GM18907 (cell line): Measurements from ENCODE around the gene JKAMP.

ENCODE experiments used
- ATAC-seq: cut with Tn5 transposase; IDR thresholded peaks from one replicate; pipeline ENCODE4 v1.9.1; 2021; ENCODE audit warnings: mild to moderate bottlenecking, moderate library complexity; ENCODE audit not compliant: unreplicated experiment

JKAMP gene

DNA sequence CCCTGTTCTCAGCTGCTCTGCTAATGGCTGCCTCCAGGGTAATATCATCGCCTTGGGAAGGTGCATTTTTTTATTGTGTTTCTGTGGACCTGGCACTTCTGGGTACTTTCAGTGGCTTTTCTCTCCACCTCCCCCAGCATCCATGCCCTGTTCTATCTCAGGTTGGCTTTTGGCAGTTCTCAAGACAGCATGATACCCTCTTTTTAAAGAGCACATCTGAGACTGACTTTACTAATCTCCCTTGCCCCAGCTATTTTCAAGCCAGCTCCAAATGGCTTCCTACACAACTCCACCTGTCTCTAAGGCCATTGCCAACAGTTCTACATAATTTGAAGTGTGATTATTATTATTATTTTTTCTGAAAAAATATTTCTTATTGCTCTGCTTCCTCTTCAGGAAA, 53.2 kb downstream of the JKAMP start:
- no peak for ATAC-seq

DNA sequence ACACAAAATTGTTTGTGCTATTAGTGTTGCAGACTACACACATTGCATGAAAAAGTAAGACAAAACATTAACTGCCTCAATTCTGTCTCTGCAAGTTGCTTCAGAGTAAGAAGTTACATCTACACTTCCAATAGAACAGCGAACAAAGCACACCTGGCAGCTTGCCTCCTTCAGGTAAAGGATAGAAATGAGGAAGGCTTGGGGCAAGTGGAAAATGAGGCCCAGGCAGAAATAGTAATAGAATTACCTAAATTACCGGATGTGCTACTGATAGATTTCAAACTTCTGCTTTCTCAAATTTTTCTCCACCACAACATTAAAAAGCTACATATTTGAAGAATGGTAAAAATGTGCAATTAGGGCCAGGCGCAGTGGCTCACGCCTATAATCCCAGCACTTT, 54.6 kb downstream of the JKAMP start:
- no peak for ATAC-seq

DNA sequence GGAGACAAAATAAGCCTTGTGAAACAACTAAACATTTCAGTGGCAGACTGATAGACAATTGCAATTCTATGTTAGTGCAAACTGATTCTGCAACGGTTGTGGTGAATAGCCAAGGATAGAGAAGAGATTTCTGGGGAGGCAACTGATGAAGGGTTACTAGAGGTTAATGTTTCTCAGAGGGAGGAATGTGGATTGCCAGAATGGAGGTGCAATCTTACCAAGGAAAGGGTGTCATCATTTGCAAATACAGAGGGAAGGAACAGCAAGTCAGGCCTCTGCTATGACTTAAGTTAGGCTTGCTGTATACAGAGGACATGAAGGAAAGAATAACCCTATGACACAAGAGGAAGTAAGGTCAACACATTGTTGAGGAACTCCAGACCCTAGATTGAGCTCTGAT, 56.5 kb downstream of the JKAMP start:
- no peak for ATAC-seq

DNA sequence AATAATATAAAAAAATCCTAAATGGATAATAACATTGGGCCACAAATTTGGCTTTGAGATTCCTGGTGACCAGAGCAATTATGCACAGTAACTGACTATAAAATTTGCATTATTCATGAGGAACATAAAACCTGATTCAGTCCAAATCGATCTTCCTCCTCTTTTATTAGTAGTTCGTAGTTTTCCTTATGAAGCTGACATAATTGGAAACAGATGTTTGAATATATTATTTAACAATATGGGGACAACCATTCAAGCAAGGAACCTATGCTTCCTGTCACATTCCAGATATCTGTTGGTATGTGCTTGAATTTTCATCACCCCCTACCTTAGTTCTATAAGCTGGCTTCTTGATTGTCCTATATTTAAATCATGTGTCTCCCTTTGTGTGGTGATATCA, 57.4 kb downstream of the JKAMP start:
- no peak for ATAC-seq

DNA sequence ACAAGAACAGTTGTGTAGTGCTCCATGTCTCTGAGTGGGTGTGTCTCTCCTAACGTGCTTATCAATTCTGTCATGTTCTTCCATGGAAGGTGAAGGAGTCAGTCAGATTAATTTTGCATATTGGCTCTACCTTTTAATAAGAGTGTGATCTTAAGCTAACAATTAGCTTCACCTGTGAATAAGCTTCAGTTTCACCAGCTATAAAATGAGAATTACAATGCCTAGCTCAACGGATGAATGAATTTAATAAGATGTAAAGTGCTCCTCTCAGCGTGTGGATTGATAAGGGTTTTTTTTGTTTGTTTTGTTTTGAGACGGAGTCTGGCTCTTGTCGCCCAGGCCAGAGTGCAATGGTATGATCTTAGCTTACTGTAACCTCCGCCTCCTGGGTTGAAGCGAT, 59.6 kb downstream of the JKAMP start:
- no peak for ATAC-seq

DNA sequence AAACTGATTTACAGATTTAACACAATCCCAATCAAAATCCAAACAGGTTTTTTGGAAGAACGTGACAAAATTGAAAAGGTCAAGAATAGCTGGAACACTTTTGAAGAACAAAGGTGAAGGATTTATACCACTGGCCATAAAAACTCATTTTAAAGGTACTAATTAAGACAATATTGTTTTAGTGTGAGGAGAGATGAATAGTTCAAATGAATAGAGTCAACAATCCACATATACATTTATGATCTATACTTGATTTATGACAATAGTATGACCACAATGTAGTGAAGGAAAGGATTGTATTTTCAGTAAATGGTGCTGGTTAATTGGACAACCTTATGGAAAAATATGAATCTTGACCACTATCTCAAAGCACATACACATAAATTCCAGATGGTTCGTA, 63.0 kb downstream of the JKAMP start:
- no peak for ATAC-seq
